Activated B cell treated with CpG ODN at 0.5 μM for 24 hours (primary cell): ENCODE measurements around the gene PRR5. TPM values are rescaled to one million over a fixed set of nuclear protein-coding genes. Genes with fewer than 3 reads are reported as not detected.

Experiments used
- ATAC-seq: fragments of 200-7000 bp; cut with Tn5 transposase; one replicate; pipeline ENCODE4 v1.10.0; 2021; ENCODE audit warnings: low read depth, mild to moderate bottlenecking, moderate library complexity
- CTCF ChIA-PET: fragments of 350-600 bp; sonication (Branson Sonifier 250); formaldehyde crosslinking; loops from one replicate; lab custom pipeline; 2021; ENCODE audit warnings: antibody characterized with exemption; lab: Charles Lee
- POLR2A ChIA-PET: fragments of 350-600 bp; sonication (Branson Sonifier 250); formaldehyde crosslinking; loops from one replicate; lab custom pipeline; 2021; ENCODE audit warnings: antibody characterized with exemption; lab: Charles Lee
- DNase-seq: peaks from one replicate; pipeline ENCODE4 v3.0.0; 2022
- H3K27ac Mint-ChIP-seq: one replicate; pipeline ENCODE4 v1.8.0; 2020; ENCODE audit warnings: mixed read lengths
- H3K27me3 Mint-ChIP-seq: one replicate; pipeline ENCODE4 v1.8.0; 2021; ENCODE audit warnings: mixed read lengths
- H3K36me3 Mint-ChIP-seq: one replicate; pipeline ENCODE4 v1.8.0; 2021; ENCODE audit warnings: low read depth, mixed read lengths
- H3K4me1 Mint-ChIP-seq: one replicate; pipeline ENCODE4 v1.8.0; 2021; ENCODE audit warnings: mixed read lengths
- H3K4me3 Mint-ChIP-seq: one replicate; pipeline ENCODE4 v1.8.0; 2020; ENCODE audit warnings: mild to moderate bottlenecking, mixed read lengths
- H3K9me3 Mint-ChIP-seq: one replicate; pipeline ENCODE4 v1.8.0; 2020; ENCODE audit warnings: mixed read lengths
- intact Hi-C: fragments of 100-400 bp; cut with micrococcal nuclease; formaldehyde crosslinking; loops from one replicate; pipeline ENCODE4 v1.15.1; 2024
- total RNA-seq: library from RNA; stranded (reverse); gene quantifications from 2 replicates; pipeline ENCODE4 v1.2.3, GENCODE V29; 2022
- TF ChIP-seq, protein P1 (sequence below): fragments of 200-600 bp; IDR thresholded peaks from one replicate; pipeline ENCODE4 v1.8.0; 2022; ENCODE audit warnings: antibody characterized with exemption, mild to moderate bottlenecking

The PRR5 gene
- total RNA-seq, 1 donor from 2014 or later = 18.0 TPM

- Mint-ChIP-seq H3K9me3 (no peaks in the 10 kb centered on the region), H3K4me3 (no peak overlapping the region), H3K4me1 (peaks cover 26% of the 10 kb centered on the region), H3K27ac (no peak overlapping the region), H3K36me3 (no peaks in the 10 kb centered on the region), H3K27me3 (peaks cover 2% of the 10 kb centered on the region)
- TF ChIP-seq, protein P1, sequence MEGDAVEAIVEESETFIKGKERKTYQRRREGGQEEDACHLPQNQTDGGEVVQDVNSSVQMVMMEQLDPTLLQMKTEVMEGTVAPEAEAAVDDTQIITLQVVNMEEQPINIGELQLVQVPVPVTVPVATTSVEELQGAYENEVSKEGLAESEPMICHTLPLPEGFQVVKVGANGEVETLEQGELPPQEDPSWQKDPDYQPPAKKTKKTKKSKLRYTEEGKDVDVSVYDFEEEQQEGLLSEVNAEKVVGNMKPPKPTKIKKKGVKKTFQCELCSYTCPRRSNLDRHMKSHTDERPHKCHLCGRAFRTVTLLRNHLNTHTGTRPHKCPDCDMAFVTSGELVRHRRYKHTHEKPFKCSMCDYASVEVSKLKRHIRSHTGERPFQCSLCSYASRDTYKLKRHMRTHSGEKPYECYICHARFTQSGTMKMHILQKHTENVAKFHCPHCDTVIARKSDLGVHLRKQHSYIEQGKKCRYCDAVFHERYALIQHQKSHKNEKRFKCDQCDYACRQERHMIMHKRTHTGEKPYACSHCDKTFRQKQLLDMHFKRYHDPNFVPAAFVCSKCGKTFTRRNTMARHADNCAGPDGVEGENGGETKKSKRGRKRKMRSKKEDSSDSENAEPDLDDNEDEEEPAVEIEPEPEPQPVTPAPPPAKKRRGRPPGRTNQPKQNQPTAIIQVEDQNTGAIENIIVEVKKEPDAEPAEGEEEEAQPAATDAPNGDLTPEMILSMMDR = no peak
- ChIA-PET CTCF (no interaction called here), POLR2A (no interaction called here)
- intact Hi-C loops = no loop called here
- ATAC-seq (no peak), DNase-seq (no peak)
These were observed 15.0 kb upstream of the PRR5 start for GRCh38 chr22:44686873-44687600.

DNA sequence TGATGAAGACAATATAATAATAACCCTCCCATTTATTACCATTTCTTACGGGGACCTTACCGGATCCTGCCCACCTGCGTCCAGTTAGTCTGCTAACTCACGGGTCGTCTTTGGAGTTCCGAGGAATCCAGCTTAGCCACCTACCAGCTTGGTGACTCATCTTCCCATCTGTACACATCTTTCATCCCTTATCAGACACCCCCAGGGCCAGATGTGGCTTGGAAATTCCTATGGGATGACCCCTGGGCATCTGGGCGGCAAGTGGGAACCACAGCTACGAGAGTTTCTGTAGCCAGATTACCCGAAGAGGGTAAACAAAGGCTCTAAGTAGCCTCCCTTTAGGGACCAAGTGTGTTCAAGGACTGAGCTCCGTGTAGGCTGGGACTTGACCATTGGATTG is 12.8 kb upstream of the PRR5 start:
- POLR2A ChIA-PET = no interaction called here
- TF ChIP-seq, protein P1 = no peak
- DNase-seq (no peak), ATAC-seq (no peak)
- H3K36me3 Mint-ChIP-seq = no peaks in the 10 kb centered on the region
- CTCF ChIA-PET = no interaction called here
- intact Hi-C loops = no loop called here
- H3K9me3 Mint-ChIP-seq = no peaks in the 10 kb centered on the region
- H3K27me3 Mint-ChIP-seq = peaks cover 2% of the 10 kb centered on the region
- no peak overlapping the region for H3K27ac Mint-ChIP-seq
- H3K4me3 Mint-ChIP-seq = no peak overlapping the region
- H3K4me1 Mint-ChIP-seq = peaks cover 19% of the 10 kb centered on the region

DNA sequence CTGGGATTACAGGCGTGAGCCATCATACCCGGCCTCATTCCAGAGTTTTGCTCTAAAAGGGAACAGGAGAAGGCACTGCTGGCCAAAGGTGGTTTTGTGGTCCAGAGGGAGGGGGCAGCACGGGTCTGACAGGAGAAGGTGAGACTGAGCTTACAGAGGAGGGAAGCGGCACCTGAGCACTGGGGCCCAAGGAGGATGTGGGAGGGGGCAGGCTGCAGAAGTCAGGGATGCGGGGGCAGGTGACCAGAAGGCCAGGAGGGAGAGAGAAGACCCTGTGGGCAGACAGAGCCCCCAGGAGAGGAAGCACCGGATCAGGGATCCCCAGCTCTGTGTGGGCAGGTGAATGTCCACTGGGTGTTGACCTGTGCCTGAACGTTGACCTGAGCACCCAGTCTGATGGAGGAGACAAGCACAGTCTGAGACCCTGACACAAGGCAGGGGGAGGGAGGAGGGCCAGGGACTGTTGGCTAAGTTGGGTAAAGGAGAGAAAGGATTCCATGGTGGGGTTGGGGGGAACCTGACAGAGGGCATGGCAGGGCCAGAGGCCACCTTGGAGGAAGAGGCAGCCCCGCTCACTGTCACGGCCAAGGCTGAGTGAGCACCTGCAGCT is 12.0 kb upstream of the PRR5 start:
- POLR2A ChIA-PET = no interaction called here
- no peak overlapping the region for H3K27ac Mint-ChIP-seq
- H3K4me1 Mint-ChIP-seq = peaks cover 10% of the 10 kb centered on the region
- no peak overlapping the region for H3K4me3 Mint-ChIP-seq
- ATAC-seq = no peak
- intact Hi-C loops = no loop called here
- no peaks in the 10 kb centered on the region for H3K9me3 Mint-ChIP-seq
- peaks cover 2% of the 10 kb centered on the region for H3K27me3 Mint-ChIP-seq
- CTCF ChIA-PET = no interaction called here
- DNase-seq = no peak
- TF ChIP-seq, protein P1 = no peak
- no peaks in the 10 kb centered on the region for H3K36me3 Mint-ChIP-seq

DNA sequence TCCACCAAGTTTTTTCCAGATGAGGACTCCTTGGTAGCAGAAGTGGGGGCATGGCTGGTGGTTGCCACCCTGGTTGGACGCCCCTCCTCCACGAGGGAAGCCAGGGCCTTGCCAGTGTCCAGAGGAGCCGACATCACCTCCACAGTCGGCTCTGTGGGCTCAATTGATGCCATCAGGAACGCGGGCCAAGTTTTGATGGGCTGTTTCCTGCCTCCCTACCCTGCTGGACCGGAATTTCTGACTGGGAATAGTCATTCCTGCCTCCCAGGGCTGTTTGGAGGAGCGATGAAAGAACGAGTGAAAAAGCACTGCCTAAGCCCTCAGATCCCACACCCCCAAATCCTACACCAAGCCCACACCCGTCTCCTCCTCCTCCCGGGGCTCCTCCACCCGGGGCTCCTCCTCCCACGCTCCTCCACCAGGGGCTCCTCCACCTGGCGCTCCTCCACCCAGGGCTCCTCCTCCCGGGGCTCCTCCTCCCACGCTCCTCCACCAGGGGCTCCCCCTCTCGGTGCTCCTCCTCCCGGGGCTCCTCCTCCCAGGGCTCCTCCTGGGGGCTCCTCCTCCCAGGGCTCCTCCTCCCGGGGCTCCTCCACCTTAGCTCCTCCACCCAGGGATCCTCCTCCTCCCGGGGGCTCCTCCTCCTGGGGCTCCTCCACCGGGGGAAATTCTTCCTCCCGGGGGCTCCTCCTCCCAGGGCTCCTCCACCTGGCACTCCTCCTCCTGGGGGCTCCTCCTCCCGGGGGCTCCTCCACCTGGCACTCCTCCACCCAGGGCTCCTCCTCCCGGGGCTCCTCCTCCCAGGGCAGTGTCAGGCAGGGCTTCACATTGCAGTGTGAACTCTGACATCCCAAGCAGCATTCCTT is 10.0 kb upstream of the PRR5 start:
- H3K4me1 Mint-ChIP-seq = no peaks in the 10 kb centered on the region
- no peaks in the 10 kb centered on the region for H3K9me3 Mint-ChIP-seq
- CTCF ChIA-PET = no interaction called here
- H3K36me3 Mint-ChIP-seq = no peaks in the 10 kb centered on the region
- intact Hi-C loops = no loop called here
- DNase-seq (no peak), ATAC-seq (no peak)
- TF ChIP-seq, protein P1 = no peak
- H3K4me3 Mint-ChIP-seq = no peak overlapping the region
- POLR2A ChIA-PET = no interaction called here
- no peak overlapping the region for H3K27ac Mint-ChIP-seq
- H3K27me3 Mint-ChIP-seq = peaks cover 2% of the 10 kb centered on the region

DNA sequence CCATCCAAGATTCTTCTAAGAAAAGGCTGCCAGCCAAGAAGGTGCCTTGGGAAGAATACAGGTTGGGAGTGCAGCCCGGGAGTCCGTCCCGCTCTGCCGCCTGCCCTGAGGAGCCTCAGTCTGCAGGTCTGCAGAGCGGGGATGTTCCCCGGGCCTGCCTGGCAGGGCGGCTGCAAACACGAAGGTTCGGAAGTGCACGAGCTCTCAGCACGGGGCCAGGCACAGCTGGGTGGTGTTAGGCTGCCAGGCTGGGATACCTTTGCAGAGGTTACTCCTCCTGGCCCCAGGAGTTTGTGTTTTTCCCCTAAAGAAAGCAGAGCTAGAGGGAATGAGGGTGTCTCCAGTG is 9.4 kb upstream of the PRR5 start:
- H3K27ac Mint-ChIP-seq = no peak overlapping the region
- ChIA-PET CTCF (no interaction called here), POLR2A (no interaction called here)
- ATAC-seq = no peak
- peaks cover 2% of the 10 kb centered on the region for H3K27me3 Mint-ChIP-seq
- no peaks in the 10 kb centered on the region for H3K4me1 Mint-ChIP-seq
- H3K4me3 Mint-ChIP-seq = no peak overlapping the region
- no peaks in the 10 kb centered on the region for H3K36me3 Mint-ChIP-seq
- intact Hi-C loops = no loop called here
- no peak for DNase-seq
- no peaks in the 10 kb centered on the region for H3K9me3 Mint-ChIP-seq
- TF ChIP-seq, protein P1 = no peak
